HG03469 (cell line): ENCODE results near the gene UPK3BL2.
A peak's percentile ranks its signal among the peaks of the same experiment; 100 is the strongest.
"Not testable (repeated sequence)": the region's sequence is repeated elsewhere in the genome, so short reads cannot be mapped to it uniquely, and the experiment has no call there.

ENCODE experiments used
- ATAC-seq: cut with Tn5 transposase; IDR thresholded peaks from one replicate; pipeline ENCODE4 v1.9.1; 2021; ENCODE audit warnings: mild to moderate bottlenecking, moderate library complexity, moderate number of reproducible peaks; ENCODE audit not compliant: unreplicated experiment

Gene UPK3BL2, protein sequence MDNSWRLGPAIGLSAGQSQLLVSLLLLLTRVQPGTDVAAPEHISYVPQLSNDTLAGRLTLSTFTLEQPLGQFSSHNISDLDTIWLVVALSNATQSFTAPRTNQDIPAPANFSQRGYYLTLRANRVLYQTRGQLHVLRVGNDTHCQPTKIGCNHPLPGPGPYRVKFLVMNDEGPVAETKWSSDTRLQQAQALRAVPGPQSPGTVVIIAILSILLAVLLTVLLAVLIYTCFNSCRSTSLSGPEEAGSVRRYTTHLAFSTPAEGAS

DNA sequence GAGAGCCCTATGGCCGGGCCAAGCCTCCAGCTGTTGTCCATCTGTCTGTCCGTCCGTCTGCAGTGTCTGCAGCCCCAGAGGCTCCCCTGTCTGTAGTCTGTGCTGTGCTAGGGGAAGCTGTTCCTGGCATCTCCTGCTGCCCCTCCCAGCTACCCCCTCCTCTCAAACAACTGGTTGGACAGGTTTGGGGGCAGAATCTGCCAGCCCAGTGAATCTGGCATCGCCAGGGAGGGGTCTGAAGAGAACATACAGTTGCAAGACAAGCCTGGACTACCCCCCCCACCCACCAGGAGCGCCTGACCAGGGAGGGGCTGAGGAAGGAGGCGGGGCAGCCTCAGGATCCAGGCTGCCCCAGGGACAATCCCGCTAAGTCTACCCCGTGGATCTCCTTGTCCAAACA is at the start of gene UPK3BL2:
TSS of gene UPK3BL2 (minus strand) at position 101 of the 400 bp plus-strand sequence. CDS start at position 41, 60 bp downstream.
- ATAC-seq, result not testable (repeated sequence)

DNA sequence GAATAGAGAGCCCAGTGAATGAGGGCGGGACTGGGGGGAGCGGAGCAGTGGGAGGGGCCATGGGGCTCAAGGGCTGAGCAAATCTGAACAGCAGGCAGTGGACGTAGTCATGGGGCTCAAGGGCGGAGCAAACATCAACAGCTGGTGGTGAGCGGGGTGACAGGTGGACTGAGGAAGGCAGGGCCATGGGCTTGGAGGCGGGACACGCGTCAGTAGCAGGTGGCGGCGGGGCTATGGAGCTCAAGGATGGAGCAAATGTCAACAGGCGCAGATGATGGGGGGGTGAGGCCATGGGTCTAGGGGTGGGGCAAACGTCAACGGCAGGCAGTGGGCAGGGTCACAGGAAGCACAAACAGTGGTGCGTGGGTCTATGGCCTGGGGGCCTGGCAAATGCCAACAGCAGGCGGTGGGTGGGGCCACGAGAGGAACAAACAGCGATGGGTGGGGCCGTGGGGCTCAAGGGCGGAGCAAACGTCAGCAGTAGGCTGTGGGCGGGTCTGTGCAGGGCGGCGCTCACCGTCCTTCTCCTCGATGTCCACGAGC is 49.1 kb upstream of the UPK3BL2 start:
- ATAC-seq, result not testable (repeated sequence)

DNA sequence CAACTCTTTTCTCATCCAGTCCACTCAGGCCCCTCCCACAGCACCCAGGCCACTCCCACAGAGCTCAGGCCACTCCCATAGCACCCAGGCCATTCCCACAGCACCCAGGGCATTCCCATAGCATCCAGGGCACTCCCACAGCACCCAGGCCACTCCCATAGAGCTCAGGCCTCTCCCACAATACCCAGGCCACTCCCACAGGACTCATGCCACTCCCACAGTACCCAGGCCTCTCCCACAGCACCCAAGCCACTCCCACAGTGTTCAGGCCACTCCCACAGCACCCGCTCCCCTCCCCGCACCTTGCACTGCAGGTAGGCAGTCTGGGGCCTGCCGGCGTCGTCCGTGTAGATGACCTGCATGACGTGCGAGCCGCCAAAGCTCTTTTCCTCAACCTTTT is 46.4 kb upstream of the UPK3BL2 start:
- peak; percentile 35 for ATAC-seq

DNA sequence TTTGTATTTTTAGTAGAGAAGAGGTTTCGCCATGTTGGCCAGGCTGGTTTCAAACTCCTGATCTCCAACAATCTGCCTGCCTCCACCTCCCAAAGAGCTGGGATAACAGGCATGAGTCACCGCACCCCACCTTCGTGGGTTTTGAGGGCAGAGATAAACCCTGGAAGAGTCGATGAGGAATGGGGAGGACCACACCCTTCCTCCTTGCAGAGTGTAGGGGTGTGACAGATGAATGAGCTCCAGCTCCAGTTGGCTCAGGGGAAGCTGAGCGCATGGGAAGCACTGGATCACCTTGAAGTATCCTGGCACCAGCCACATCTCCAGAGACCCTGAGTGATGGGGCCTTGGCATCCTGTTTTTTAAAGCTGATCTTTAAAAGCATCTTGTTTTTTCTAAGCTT is 40.0 kb upstream of the UPK3BL2 start:
- not testable (repeated sequence) for ATAC-seq

DNA sequence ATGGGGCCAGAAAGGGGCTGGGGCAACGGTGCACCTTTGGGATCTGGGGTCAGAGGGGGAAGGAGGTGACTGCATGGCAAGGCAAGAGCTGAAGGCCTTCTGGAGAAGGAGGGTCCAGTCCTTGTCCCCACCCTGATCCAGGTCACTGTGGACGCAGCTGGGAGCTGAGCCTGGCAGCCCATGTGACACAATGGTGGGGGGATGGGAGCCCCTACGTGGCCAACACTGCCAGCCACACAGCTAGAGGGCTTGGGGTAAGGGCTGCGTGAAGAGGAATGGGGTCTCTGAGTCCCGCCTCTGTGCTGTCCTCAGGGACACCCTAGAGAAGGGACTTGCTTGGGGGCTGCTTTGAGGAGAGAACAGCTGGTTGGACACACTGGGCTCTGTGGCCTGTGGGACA is 38.2 kb upstream of the UPK3BL2 start:
- ATAC-seq, result not testable (repeated sequence)

DNA sequence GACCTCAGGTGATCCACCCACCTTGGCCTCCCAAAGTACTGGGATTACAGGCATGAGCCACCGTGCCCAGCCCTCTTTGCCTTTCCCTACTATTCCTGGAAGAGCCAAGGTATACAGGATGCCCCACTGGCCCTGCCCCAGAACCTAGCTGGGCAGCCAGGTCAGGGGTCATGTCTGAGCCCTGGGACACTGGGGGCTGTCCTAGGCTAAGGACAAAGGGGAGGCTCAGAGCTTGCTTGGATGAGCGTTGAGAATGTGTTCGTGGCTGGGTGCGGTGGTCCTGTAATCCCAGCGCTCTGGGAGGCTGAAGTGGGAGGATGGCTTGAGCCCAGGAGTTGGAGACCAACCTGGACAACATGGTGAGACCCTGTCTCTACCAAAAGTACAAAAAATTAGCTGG is 35.0 kb upstream of the UPK3BL2 start:
- not testable (repeated sequence) for ATAC-seq

DNA sequence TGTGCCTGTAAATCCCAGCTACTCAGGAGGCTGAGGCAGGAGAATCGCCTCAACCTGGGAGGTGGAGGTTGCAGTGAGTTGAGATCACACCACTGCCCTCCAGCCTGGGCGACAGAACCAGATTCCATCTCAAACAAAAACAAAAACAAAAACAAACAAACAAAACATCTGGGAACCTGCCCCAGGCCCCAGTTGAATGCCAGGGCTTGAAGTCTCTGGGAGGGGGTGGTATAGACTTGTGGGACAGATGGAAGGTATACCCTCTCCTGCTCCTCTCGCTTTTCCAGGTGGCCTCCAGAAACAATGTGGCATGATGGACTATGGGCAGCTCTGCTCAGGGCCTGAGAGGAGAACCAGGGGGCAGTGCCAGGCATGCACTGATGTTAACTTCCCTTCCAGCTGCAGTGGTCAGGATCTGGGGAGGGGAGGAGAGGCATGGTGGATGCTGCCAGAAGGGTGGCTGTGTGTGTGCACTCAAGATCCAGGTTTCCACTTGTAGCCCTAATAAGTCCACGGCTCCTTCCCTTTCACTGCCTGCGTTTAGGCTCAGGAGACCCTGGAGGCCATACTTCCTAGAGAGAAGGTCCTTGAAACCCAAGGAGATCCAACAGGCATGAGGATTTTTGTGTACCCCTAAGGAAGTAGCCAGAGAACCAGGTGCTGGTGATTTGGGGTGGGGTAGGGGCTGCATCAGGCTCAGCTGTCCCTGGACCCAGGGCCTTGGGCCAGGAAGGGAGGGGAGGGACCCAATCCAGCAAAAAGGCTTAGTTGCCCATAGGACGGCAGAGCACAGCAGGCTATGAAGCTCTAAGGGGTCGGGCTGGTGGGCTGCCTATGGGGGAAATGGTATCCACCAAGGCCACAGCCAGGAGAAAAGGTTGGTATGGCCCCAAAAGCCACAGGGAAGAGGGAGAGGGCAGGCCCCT is 34.1 kb upstream of the UPK3BL2 start:
- ATAC-seq, result not testable (repeated sequence)

DNA sequence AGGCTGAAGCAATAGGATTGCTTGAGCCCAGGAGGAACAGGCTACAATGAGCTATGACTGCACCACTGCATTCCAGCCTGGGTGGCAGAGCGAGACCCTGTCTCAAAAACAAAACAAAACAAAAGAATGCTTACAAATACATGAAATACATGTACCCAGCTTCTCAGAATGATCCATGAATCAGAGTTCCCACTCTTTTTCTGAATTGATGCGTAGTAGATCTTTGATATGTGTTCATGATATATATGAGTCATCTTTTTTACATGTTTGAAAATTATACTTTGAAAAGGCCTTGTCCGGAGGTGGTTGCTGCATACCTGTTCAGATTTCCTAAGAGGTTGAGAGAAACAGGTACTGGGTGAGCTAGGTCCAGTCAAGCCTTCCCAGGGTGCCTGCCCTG is 32.9 kb upstream of the UPK3BL2 start:
- ATAC-seq, result not testable (repeated sequence)

DNA sequence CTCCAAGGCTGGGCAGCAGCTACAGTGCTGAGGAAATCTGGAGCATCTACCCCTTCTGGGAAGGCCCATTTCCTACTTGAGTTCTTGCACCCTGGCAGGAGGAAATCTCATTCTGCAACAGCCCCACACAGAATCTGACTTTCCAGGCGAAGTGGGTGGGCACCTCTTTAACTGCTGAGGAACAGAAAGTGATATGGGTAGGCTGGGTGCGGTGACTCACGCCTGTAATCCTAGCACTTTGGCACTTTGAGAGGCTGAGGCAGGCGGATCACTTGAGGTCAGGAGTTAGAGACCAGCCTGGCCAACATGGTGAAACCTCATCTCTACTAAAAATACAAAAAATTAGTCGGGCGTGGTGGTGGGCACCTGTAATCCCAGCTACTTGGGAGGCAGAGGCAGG is 31.1 kb upstream of the UPK3BL2 start:
- not testable (repeated sequence) for ATAC-seq

DNA sequence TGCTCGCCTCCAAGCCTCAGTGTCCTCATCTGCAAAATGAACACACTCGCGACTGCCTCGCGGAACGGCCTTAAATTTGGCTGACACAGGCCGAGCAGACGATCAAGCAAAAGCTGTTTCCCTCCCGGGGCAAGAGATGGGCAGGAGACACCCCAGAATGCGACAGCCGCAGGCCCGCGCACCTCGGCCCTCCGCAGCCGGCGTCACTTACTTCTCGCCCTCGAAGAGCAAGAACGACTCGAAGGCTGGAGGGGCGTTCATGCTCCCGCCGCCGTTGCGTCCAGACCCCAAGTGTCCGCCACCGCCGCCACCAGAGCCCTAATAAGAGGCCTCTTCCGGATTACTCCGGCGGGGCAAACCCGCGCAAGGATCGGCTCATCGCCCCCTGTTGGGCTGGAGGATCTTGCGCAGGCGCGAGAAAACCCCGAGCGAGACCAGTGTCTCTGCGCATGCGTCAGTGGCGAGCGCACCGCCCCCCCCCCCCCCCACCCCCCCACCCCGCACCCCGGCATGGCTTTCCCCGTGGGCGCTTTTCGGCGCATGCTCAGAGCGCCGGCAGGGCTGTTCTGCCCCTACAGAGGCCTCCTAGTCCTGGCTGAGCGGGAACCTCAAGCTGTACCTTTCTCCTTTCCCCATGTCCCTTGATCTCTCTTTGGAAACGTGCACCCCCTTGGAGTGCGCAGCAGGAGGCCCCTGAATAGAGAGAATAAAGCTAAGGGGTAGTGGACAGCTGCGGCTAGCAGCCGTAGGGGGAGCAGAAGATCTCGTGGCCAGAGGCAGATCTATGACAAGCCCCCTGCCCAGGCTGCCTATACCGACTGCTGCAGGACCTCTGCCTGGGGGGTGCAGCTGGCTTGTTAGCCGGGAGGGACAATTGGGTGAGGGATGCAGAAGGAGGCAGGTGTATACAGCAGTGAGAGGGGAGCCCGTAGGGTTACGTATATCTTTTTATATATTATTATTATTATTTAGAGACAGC is 29.1 kb upstream of the UPK3BL2 start, which contains the start of gene POLR2J3:
TSS of gene POLR2J3 (minus strand) at position 323 of the 979 bp plus-strand sequence. CDS start at position 261, 62 bp downstream.
- ATAC-seq, result peak; percentile 93

DNA sequence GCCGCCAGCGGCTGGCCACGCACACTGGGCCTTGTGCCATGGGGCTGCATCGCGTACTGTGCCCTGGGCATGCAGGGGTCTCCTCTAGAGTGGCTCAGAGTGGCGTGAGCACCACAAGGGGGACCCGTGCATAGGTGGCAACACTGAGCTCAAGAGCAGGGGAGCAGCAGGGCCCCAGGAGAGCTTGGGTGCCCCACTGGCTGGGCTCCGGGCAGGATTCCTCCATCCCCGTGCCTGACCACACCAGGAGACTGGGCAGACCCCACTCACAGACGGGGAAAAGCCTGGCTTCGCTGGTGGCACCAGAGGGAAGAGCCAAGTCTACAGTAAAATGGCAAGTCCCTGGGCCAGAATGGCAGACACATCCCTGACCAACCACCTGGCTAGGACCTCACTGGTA is 25.1 kb upstream of the UPK3BL2 start:
- not testable (repeated sequence) for ATAC-seq

DNA sequence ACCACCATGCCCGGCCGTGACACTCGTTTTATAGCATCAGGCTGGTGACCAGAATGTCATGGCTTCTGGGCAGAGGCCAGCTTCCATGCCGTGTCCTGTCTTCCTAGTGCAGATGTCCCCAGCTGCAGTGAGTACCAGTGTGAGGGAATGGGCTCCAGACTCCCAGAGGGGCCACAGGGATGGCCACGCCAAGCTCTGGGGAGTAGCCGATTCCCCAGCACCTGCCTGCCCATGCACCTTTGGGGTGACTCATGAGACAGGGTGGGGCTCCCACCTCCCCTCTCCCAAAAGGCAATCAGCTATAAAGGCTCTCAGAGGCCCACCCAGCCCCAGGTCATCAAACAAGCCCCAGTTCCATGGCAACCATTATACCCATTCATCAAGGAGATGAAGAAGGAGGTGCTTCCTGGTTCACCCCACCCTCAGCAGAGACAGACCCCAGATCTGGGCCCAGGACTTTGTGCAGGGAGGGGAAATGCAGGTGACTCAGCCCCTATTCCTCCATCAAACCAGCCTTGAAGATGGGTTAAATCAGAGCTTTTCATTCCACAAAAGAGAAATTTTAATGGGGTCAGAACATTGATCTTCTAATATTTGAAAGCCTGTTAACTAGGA is 7.4 kb upstream of the UPK3BL2 start, which contains the start of gene SPDYE2:
TSS of gene SPDYE2 (plus strand) at position 419 of the 615 bp plus-strand sequence. CDS start 2,030 bp downstream, outside the sequence.
- ATAC-seq, result not testable (repeated sequence)

DNA sequence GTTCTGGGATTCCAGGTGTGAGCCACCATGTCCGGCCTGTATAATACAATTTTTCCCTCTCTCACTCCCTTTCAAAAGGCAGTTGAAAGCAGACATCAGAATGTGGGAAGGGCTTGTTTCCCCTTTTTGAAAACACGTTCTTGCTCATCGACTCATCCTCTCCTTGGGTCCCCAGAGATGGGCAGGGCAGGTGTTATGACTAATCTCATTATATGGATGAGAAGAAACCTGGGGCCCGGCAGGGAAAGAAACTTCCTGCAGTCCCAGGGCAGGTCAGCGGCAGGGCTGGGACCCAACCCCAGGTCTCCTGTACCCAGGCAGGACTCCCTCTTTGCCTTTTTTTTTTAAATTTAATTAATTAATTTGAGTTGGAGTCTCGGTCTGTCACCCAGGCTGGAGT is 2.9 kb upstream of the UPK3BL2 start:
- ATAC-seq, result not testable (repeated sequence)

DNA sequence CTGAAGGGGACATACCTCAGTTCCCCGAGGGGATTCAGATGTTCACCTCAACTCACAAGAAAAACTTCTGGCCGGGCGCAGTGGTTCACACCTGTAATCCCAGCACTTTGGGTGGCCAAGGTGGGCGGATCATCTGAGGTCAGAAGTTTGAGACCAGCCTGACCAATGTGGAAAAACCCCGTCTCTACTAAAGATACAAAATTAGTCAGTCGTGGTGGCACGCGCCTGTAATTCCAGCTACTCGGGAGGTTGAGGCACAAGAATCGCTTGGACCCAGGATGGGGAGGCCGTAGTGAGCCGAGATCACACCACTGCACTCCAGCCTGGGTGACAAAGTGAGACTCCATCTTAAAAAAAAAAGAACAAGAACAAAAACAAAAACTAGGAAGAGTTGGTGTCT is 1.8 kb upstream of the UPK3BL2 start:
- not testable (repeated sequence) for ATAC-seq

DNA sequence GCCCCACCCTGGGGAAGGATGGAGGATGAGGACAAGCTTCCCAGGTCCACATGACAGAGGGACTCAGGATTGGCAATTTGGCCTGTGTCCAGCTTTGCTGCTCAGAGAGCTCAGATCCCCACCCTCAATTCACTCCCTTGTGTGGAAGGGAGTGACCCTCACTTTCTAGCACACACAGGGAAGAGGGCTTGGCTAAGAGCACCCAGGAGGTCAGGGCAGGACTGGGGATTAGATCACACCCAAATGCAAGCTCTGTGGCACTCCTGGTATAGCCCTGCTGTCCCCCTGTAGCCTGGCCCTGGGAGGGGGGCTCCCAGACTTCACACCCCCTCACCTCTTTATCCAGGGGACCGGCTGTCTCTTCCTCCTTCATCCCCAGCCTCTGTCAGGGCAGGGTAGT is 876 bp upstream of the UPK3BL2 start:
- not testable (repeated sequence) for ATAC-seq

DNA sequence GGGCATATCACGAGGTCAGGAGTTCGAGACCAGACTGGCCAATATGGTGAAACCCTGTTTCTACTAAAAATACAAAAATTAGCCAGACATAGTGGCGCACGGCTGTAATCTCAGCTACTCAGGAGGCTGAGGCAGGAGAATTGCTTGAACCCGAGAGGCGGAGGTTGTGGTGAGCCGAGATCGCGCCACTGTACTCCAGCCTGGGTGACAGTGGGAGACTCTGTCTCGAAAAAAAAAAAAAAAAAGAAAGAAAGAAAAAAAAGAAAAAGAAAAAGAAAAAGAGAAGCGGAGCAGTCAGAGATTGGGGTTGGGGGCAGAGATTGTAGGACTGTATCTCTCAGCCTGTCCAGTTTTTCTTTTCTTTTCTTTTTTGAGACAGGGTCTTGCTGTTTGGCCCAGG is 725 bp downstream of the UPK3BL2 start:
- not testable (repeated sequence) for ATAC-seq

DNA sequence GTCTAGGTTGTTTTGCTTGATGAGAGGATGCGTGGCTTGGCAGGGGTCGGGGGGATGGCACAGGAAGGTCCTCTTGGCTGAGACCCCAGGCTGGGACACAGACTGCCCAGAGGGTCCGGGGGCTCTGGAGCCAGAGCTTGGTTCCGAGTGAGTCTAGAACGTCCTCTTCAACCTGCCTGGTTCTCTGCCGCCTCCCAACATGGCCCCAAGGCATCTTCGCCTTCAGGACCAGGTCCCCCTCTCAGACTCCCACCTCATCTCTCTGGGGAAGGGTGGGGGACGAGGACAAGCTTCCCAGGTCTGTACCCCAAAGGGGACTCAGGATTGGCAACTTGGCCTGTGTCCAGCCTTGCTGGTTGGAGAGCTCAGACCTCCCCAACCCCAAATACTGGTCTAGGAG is 1.4 kb downstream of the UPK3BL2 start:
- not testable (repeated sequence) for ATAC-seq

DNA sequence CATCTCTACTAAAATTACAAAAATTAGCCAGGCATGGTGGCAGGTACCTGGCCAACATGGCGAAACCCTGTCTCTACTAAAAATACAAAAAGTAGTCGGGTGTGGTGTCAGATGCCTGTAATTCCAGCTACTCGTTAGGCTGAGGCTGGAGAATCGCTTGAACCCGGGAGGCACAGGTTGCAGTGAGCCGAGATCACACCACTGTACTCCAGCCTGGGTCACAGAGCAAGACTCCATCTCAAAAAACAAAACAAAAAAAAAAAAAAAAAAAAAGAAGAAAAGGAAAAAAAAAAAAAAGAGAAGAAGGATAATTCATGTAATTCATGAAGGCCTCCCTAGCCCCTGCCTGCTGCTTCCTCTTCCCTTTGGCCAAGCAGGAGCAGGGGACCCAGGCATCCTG is 2.9 kb downstream of the UPK3BL2 start:
- ATAC-seq, result not testable (repeated sequence)

DNA sequence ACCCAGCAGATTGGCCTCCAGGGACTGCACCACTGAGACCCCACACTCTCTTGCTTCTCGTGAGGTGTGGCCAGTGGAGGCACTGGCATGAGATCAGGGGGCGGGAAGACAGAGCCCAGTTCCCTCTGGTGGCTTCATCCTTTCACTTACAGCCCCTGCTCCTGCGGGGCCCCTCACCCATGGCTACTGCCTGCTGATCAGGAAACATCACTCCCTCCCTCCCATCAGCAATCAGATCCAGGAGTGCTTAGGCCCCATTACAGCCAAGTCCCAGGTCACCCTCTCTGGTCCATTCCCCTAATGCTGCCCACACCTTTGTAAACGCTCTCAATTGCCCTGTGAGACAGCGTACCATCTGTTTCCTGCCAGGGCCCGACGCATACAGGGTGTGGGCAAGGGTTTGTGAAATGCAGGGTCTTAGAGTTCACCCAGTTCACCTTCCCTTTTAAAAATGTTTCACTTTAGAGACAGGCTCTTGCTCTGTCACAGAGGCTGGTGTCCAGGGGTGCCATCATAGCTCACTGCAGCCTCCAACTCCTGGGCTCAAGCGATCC is 8.4 kb downstream of the UPK3BL2 start:
- ATAC-seq, result not testable (repeated sequence)
